ENCODE measurements around the gene RNGTT.
"Not testable (repeated sequence)": the region's sequence is repeated elsewhere in the genome, so short reads cannot be mapped to it uniquely, and the experiment has no call there.

RNGTT gene

GRCh38 chr6:88963139-88964090, at the start of gene RNGTT:
Gene RNGTT, minus strand, starts transcription at chr6:88963618. Its CDS starts 209 bp downstream, at chr6:88963409.
- DNase-seq = peak; percentile 97

GRCh38 chr6:89011436-89011835, 48.0 kb upstream of the RNGTT start:
- DNase-seq = no peak

- DNase-seq = no peak
These were observed 47.4 kb upstream of the RNGTT start for GRCh38 chr6:89010825-89011224.

DNA sequence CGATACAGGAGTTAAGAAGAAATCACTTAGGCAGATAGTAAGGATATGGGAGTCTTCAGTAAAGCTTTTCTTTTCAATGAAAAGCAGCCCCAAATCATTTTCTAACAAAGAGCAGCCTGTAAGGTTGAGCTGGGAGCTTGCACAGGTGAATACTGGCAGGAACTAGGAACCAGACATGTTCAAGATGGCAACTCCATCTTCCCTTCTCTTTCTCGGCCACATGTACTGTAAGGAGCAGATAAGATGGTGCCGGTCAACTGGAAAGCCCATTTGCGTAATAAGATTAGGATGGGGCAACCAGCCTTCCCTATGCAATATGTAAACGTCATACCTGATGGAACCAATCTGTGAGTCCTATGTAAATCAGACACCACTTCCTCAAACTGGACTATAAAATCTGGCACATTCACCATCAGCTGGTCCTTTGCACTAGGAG, 46.2 kb upstream of the RNGTT start:
- DNase-seq = no peak

DNA sequence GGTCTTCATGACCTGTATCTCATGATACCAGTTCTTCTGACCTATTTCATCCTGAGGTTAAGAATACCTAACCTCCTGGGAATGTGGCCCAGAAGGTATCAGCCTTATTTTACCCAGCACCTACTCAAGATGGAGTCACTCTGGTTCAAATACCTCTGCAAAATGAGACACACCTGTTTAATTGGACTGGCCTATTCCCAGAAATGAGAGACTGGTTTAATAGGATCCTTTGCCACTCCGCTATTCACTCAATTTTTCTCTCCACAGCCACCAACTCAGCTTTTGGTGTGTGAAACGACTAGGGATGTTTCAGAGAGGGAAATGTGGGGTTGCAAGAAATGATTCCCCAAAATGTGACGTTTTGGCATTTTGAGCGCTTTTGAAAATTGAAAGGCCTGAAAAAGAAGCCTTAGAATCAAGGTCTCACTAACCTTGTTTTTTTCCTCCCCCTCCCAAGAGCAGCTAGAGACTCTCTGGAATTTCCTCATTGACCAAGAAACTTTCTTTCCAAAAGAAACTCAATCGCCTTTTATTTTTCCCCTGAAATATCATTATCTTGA, 45.5 kb upstream of the RNGTT start:
- no peak for DNase-seq

GRCh38 chr6:89008001-89008814, 44.8 kb upstream of the RNGTT start:
- DNase-seq = no peak

GRCh38 chr6:89007209-89008000, 44.0 kb upstream of the RNGTT start:
- no peak for DNase-seq

DNA sequence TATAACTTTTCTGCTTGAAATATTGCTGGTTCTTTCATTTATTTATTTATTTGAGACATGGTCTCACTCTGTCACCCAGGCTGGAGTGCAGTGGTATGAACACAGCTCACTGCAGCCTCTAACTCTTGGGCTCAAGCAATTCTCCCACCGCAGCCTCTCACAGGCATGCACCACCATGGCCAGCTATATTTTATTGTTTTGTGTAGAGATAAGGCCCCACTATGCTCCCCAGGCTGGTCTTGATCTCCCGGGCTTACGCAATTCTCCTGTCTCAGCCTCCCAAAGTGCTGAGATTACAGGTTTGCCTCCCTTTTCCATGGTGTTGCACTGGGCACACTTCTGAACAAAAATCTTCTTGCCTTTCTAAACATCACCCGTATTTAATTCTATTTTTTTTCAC, 39.1 kb upstream of the RNGTT start:
- no peak for DNase-seq

DNA sequence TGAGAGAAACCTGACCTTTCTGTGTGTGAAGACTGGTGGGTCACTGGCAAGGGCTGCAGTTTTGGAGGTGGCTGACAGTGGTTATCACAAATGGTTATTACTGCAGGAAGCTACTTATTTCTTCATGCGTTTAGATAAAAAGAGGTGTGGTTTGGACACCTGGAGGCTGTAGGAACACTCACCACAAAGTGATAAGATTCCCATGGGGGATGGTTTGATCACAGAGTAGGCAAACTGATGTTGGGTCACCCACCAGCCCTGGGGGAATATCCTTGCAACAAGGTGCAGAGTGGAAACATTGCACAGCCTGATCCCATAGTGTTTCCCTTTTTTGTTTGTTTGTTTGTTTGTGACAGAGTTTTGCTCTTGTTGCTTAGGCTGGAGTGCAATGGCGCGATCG, 33.9 kb upstream of the RNGTT start:
- DNase-seq = no peak

GRCh38 chr6:88992741-88993552, 29.5 kb upstream of the RNGTT start:
- DNase-seq = no peak

DNA sequence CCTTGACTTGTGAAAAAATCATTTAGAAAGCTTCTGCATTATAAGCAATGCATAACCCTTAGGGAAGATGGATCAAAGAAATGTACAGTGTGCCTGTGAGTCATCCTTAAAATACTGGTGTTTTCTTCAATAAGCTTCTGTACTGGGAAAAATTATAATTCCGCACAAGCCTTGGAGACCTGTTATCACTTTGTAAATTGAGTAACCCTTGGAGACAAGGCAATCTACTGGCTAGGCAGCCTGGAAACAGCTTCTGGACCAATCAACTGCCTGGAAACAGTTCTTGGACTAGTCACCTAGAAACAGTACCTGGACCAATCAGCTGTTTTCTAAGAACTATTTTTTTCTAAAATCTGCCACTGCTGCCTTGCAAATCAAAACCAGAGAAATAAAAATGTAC, 25.8 kb upstream of the RNGTT start:
- DNase-seq = peak; percentile 77

DNA sequence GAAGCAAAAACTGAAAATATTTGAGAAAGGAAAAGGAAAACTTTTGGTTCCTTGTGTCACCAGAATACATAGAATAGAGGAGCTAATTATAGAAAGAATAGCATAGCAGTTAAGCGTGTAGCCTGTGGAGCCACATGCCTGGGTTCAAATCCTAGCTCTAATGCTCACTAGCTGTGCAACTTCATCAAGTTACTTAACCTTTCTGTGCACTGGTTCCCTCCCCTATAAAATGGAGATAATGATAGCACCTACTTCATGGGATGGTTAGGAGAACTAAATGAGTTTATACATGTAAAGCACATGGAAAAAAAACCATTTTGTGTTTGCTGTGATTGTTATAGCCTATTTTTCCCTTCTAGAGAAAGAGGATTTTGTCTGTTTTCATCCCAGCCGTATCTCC, 24.5 kb upstream of the RNGTT start:
- no peak for DNase-seq

DNA sequence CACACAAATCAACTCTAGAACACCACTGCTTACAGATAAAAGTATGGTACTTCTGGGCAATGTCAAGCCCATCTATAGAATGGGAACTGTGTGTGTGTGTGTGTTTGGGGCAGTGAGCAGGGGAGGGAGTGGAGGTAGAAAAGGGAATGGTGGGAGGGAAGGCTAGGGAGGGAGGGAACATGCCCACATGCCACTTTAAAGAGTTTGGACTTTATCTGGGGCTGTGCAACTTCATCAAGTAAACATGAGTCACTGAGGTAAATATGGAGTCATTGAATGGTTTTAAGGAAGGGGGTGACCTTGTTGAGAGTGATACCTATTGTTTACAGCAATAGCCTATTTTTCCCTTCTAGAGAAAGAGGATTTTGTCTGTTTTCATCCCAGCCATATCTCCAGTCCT, 22.5 kb upstream of the RNGTT start:
- DNase-seq = no peak

DNA sequence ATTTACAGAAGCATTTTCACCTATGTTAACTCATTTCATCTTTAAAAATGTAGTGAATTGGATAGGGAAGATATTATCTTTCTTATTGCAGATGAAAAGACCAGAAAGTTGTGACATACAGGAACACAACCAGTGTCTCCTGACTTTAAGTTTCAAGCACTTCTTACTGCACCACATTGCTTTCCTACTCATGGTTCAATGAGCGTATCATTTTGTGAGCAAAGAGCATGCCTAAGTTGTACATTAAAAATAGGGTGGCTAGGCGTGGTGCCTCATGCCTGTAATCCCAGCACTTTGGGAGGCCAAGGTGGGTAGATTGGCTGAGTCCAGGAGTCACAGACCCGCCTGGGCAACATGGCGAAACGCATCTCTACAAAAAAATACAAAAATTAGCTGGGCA, 21.2 kb upstream of the RNGTT start:
- no peak for DNase-seq

- no peak for DNase-seq
These were observed 20.7 kb upstream of the RNGTT start for GRCh38 chr6:88984152-88984551.

GRCh38 chr6:88983532-88983931, 20.1 kb upstream of the RNGTT start:
- DNase-seq = no peak

- DNase-seq = not testable (repeated sequence)
These were observed 19.7 kb upstream of the RNGTT start for GRCh38 chr6:88983129-88983528.

DNA sequence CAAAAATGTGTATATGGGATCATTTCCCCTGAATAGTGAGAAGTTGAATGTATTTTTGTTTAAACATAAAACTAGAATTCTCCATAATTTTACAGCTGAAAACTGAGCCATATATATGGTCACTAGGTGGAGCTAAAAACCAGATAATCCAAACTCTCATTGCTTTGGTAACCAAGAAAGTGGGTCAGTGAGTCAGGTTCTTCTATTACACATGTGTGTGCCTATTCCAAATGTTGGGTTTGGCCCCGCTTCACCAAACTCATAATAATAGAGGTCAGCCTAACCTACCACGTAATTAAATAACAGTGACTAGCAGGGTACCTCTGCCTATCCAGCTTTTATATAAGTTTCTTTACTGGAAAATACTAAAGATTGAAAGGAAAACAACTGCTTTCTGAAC, 19.3 kb upstream of the RNGTT start:
- peak; percentile 30 for DNase-seq

DNA sequence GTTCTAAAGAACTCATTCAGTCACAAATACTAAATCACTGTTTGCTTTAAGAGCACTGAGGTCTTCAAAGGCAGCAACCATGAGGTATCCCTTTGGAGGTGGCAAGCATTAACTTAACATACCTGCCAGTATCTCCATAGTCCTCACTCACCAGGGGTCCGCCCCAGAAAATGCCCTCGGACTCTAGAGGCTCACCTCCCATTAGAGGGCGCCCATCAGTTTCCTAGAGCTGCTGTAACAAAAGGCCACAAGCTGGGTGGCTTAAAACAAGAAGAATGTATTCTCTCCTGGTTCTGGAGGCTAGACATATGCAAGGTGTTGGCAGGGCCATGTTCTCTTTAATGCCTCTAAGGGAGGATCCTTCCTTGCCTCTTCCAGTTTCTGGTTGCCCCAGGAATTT, 12.0 kb upstream of the RNGTT start:
- no peak for DNase-seq

DNA sequence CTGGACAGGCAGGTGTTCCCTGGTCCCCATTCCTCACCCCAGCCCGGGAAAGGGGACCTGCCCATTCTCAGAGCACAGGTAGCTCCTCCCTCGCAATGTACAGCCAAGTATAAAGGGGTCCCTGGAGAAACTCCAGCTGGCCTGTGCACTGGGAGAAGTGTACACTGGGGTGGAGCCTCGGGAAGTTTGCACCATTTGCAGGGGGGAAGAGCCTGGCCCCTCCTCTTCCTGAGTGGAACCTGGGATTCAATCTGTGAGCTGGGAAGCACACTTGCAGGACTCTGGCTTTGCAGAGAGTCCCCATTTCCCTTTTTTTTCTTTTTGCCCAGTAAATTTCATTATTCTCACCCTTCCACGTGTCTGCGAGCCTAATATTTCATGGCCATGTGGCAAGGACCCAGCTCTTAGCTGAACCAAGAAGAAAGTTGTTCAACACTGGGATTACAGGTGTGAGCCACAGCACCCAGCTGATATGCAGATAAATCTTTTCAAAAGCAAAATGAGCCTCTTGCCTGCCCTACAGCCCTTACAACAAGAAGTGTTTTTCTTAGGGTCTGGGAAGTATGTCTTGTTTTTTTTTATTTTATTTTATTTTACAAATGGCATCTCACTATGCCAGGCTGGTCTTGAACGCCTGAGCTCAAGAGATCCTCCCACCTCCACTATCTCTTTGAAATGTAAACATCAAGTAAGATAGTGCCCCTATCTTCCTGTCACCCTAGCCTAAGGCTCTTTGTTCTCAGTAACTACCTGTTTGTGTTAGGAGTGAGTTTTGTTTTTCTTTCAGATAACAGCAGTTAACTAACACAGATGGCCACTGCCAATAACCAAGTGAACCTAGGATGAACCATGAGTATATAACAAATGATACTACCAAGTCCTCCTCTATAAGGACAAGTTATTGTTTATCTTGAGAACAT, 9.3 kb upstream of the RNGTT start:
- DNase-seq = no peak

DNA sequence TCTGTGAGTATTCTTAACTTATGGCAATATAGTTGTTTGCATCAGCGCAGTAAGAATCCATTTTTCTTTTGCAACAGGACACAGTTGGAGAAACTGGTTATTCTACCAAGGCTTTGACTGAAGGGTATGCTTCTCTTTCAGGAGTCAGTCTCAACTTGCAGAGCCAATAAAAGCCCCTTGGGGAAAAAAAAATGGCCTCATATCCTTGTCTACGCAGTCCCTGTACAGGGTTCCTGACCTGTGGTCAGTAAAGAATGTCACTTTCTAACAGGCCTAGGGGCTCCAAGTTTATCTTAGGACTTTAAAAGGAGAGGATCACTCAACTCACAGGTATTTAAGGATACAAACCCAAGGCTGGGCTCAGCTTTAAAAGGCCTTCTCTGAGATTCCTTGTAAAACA, 6.9 kb upstream of the RNGTT start:
- DNase-seq = no peak

Data from DMS 273 treated with DMSO at 0.1 percent for 48 hours (cell line).